ENCODE results near the gene CTNNBIP1.
"Not testable (repeated sequence)": the region's sequence is repeated elsewhere in the genome, so short reads cannot be mapped to it uniquely, and the experiment has no call there.

The CTNNBIP1 gene

DNA sequence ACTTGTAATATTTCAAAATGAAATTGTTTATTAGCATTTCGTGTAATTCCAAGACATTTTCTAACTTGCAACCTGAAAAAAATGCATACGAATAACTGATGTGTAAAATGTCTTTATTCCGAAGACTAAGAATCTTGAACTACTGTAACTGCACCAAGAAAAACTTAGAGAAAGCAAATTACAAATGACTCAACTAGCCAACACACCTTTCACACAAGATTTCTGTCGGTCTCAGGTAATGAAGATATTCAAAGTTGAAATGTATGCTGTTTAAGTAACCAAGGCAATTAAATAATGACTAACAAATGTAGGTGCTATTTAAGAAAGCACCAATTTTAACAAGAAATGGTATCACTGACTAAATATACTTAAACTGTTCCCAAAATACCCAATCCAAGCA lies 88.4 kb downstream of the CTNNBIP1 start:
- H3K4me2 ChIP-seq = peak overlapping the region; percentile 91

DNA sequence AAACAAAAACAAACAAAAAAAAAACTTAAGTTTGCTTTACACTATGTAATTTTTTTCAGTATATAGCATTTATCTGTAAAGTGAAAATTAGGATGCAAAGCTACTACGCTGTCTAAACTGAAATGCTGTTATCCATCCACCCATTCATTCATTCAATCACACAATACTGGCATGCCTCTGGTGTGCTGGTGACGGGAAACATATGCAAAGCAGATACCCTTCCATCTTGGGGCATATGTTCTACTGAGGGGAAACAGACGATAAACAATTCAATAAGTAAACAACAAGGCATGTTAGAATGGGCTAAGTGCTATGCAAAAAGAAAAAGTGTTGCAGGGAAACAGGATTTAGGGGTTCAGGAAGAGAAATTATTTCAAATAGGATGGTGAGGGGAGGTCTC lies 89.5 kb downstream of the CTNNBIP1 start:
- peaks cover 47% of the 10 kb centered on the region for H3K4me1 ChIP-seq

More for the DNA sequence above, 88.4 kb downstream of the CTNNBIP1 start:
- H3K4me1 ChIP-seq = peaks cover 43% of the 10 kb centered on the region
- H4K20me1 ChIP-seq = peaks cover 44% of the 10 kb centered on the region
- no peak for TF ChIP-seq Cebpa-rat (IDR thresholded peaks at IDR 0.05)
- peaks cover 18% of the 10 kb centered on the region for H3K9me3 ChIP-seq
- H3K36me3 ChIP-seq = peaks cover 22% of the 10 kb centered on the region
- peak overlapping the region; percentile 93 for H3K9ac ChIP-seq
- no peaks in the 10 kb centered on the region for H3K27me3 ChIP-seq
- no peak overlapping the region for H3K27ac ChIP-seq
- H3K4me3 ChIP-seq = peak overlapping the region; percentile 99

DNA sequence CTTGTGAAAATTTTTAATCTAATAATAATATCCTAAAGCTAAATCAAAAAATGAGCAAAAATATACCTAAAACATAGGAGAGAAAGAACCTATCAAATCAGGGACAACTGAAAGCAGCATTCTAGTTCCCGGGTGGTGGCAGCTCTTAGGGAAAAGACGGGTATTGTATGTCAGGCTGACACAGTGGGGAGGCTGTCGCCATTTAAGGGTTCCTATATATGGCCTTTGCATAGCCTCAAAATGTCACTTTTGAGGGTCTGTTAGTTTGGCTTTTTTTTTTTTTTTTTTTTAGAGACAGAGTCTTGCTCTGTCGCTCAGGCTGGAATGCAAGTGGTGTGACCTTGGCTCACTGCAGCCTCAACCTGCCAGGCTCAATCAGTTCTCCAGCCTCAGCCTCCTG lies 92.3 kb downstream of the CTNNBIP1 start:
- H3K4me1 ChIP-seq = peaks cover 42% of the 10 kb centered on the region
- H4K20me1 ChIP-seq = peaks cover 78% of the 10 kb centered on the region
- H3K36me3 ChIP-seq = peaks cover 28% of the 10 kb centered on the region
- no peak overlapping the region for H3K27ac ChIP-seq
- H3K9ac ChIP-seq = no peak overlapping the region
- no peaks in the 10 kb centered on the region for H3K27me3 ChIP-seq
- TF ChIP-seq Cebpa-rat (IDR thresholded peaks at IDR 0.05) = no peak
- no peak overlapping the region for H3K4me2 ChIP-seq
- peaks cover 20% of the 10 kb centered on the region for H3K9me3 ChIP-seq
- H3K4me3 ChIP-seq = no peak overlapping the region

More for the DNA sequence above, 89.5 kb downstream of the CTNNBIP1 start:
- Histone ChIP-seq H3K9me3 (peaks cover 20% of the 10 kb centered on the region), H3K4me2 (peak overlapping the region; percentile 91; the same call in 1 of the 2 replicates), H4K20me1 (peaks cover 54% of the 10 kb centered on the region), H3K36me3 (peaks cover 24% of the 10 kb centered on the region), H3K9ac (no peak overlapping the region), H3K4me3 (no peak overlapping the region), H3K27ac (no peak overlapping the region), H3K27me3 (no peaks in the 10 kb centered on the region)
- no peak for TF ChIP-seq Cebpa-rat (IDR thresholded peaks at IDR 0.05)

DNA sequence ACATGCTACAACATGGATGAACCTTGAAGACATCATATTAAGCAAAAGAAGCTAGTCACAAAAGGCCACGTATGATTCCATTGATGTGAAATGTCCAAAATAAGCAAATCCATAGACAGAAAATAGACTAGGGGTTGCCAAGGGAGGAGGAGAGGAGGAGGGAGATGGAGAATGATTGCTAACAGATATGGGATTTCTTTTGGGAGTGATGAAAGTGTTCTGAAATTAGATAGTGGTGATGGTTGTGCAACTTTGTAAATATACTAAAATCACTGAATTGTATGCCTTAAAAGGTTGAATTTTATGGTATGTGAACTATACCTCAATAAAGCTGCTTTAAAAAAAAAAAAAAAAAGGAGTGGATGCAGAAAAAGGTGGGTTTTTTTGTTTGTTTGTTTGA lies 93.9 kb downstream of the CTNNBIP1 start:
- H3K4me2 ChIP-seq = no peak overlapping the region
- TF ChIP-seq Cebpa-rat (IDR thresholded peaks at IDR 0.05) = no peak
- H3K4me3 ChIP-seq = no peak overlapping the region
- no peaks in the 10 kb centered on the region for H3K27me3 ChIP-seq
- H3K9me3 ChIP-seq = peaks cover 20% of the 10 kb centered on the region
- peaks cover 32% of the 10 kb centered on the region for H3K36me3 ChIP-seq
- H3K27ac ChIP-seq = no peak overlapping the region
- H3K9ac ChIP-seq = no peak overlapping the region
- H4K20me1 ChIP-seq = peaks cover 78% of the 10 kb centered on the region
- H3K4me1 ChIP-seq = peaks cover 40% of the 10 kb centered on the region

DNA sequence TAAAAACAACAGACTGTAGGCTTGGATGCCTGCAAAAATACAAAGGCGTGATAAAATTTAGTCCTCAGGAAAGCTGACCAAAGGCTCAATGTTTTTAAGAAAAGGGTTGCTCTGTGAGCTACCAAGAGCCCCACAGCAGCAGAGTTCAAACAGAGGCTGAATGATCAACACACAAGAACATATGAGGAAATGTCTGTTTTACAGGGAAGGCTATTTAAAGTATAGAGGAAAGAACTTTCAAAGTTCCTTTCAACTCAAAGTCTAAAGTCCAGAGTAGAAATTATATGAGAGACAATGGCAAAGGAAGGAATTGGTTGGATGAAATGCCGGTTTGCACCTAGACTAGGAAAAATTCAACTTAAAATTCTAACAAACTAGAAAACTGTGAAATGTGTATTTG lies 94.9 kb downstream of the CTNNBIP1 start:
- peak overlapping the region; percentile 11 for H3K4me2 ChIP-seq
- peaks cover 31% of the 10 kb centered on the region for H3K36me3 ChIP-seq
- 0 out of 2 replicates have a peak overlapping the region, but pooled peaks have one; percentile 25 for H3K9ac ChIP-seq
- peaks cover 20% of the 10 kb centered on the region for H3K9me3 ChIP-seq
- no peak for TF ChIP-seq Cebpa-rat (IDR thresholded peaks at IDR 0.05)
- no peaks in the 10 kb centered on the region for H3K27me3 ChIP-seq
- H4K20me1 ChIP-seq = peaks cover 78% of the 10 kb centered on the region
- H3K27ac ChIP-seq = no peak overlapping the region
- H3K4me1 ChIP-seq = peaks cover 29% of the 10 kb centered on the region
- no peak overlapping the region for H3K4me3 ChIP-seq

DNA sequence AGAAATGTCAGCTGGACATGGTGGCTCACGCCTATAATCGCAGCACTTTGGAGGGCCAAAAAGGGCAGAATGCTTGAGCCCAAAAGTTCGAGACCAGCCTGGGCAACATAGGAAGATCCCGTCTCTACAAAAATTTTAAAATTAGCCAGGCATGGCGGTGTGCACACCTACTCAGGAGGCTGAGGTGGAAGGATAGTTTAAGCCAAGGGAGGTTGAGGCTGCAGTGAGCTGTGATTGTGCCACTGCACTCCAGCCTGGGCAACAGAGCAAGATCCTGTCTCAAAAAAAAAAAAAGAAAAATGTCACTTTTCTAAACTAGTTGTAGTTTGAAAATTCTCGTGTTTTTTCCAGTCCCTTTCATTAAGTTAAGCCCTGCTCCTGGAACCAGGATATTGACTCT lies 95.5 kb downstream of the CTNNBIP1 start:
- Histone ChIP-seq H4K20me1 (peaks cover 75% of the 10 kb centered on the region), H3K27ac (no peak overlapping the region), H3K4me2 (peak overlapping the region; percentile 11; the same call in 1 of the 2 replicates), H3K36me3 (peaks cover 27% of the 10 kb centered on the region), H3K9me3 (peaks cover 20% of the 10 kb centered on the region), H3K27me3 (no peaks in the 10 kb centered on the region), H3K4me3 (no peak overlapping the region), H3K4me1 (peaks cover 26% of the 10 kb centered on the region), H3K9ac (0 out of 2 replicates have a peak overlapping the region, but pooled peaks have one; percentile 25)
- no peak for TF ChIP-seq Cebpa-rat (IDR thresholded peaks at IDR 0.05)

DNA sequence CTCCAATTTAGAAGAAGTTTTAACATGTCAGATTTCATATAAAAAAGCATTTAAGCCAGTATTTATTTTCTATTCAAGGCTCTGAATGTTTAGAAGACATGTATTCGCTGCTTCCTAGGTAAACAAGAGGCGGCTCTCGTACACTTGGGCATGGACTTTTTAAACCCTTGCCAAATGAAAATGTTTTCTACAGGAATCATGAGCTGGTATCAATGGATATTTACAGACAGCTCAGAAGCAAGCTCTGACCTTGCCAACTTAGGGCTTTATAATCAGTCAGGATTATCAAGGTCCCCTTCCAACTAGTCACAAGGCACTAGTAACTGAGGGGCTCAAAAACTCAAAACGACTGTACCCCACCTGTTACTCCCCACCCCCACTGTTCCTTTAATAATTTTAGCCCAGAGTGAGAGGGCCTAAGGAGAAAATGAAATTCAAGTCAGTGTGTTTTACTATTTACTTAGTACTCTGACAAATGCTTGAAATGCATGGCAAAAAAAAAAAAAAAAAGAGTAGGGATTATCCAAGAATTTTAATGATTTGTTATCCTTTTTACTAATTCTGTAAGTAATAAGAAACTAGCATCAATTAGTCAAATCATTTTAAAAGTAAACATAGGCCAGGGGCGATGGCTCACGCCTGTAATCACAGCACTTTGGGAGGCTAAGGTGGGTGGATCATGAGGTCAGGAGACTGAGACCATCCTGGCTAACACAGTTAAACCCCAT lies 98.7 kb downstream of the CTNNBIP1 start:
- TF ChIP-seq Cebpa-rat (IDR thresholded peaks at IDR 0.05) = no peak
- Histone ChIP-seq H3K36me3 (peaks cover 34% of the 10 kb centered on the region), H3K9me3 (no peaks in the 10 kb centered on the region), H3K4me1 (peaks cover 41% of the 10 kb centered on the region), H3K4me3 (no peak overlapping the region), H3K4me2 (no peak overlapping the region), H3K27ac (no peak overlapping the region), H3K9ac (no peak overlapping the region), H4K20me1 (peaks cover 97% of the 10 kb centered on the region), H3K27me3 (no peaks in the 10 kb centered on the region)

DNA sequence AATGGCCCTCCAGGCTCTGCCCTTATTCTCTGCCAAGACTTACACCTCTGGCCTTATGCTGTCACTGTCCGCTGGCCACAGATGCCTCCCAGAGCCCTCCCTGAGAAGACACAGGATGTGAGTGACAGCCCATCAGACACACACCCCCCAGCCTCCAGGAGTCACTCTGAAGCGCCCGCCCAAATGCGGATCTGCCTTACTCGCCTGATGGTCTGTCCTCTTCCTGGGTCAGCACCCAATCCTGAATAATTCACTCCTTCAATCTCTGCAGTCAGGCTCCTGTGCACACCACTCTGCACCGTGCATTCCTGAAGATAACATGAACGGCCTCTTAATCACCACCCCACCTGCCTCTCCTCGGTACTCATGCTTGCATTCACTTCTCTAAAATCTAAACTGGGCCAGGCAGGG lies 101.0 kb downstream of the CTNNBIP1 start:
- H3K4me1 ChIP-seq = peaks cover 47% of the 10 kb centered on the region
- H4K20me1 ChIP-seq = peaks cover 98% of the 10 kb centered on the region
- H3K36me3 ChIP-seq = peaks cover 34% of the 10 kb centered on the region
- H3K27ac ChIP-seq = no peak overlapping the region
- H3K27me3 ChIP-seq = no peaks in the 10 kb centered on the region
- no peak overlapping the region for H3K4me3 ChIP-seq
- 0 out of 2 replicates have a peak overlapping the region, but pooled peaks have one; percentile 1 for H3K4me2 ChIP-seq
- no peaks in the 10 kb centered on the region for H3K9me3 ChIP-seq
- TF ChIP-seq Cebpa-rat (IDR thresholded peaks at IDR 0.05) = no peak
- H3K9ac ChIP-seq = no peak overlapping the region

DNA sequence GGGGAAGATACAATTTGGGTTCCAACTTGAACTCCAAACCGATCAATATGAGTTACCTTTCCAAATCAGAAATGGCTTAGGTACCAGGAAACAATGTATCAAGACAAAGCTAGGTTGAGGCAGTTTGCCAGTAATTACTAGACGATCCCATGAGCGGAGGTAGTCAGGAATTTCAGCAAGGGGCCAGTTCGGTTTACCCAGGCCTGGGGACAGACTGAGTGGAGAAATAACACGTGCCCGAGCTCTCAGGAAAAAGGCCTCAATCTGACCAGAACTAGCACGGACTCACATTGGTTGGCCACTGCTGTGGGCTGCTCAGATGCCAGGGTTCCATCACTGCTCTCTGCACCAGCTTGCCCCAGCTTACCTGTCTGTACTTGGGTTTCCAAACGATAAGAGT lies 101.6 kb downstream of the CTNNBIP1 start:
- Histone ChIP-seq H3K4me3 (no peak overlapping the region), H3K27me3 (no peaks in the 10 kb centered on the region), H3K9me3 (no peaks in the 10 kb centered on the region), H3K9ac (no peak overlapping the region), H3K27ac (no peak overlapping the region), H4K20me1 (peaks cover 98% of the 10 kb centered on the region), H3K4me2 (no peak overlapping the region), H3K4me1 (peaks cover 47% of the 10 kb centered on the region), H3K36me3 (peaks cover 34% of the 10 kb centered on the region)
- no peak for TF ChIP-seq Cebpa-rat (IDR thresholded peaks at IDR 0.05)

DNA sequence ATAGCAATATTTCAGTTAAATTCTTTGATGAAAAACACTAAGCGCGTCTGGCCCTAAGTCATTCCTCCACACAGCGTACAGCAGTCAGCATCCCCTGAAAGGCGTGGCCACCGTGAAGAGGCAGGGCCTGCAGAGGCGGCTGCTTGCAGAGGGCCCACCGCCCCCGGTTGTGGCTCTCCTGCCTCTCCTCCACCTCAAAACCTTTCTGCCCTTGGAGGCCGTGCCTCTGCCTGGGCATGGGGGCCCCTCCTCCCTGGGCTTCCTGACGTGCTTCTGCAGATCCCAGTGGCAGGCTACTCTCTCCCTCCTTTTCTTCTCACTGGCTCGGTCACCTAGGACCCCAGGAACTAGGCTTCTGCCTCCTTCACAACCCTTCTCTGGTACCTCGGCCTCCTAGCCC lies 102.5 kb downstream of the CTNNBIP1 start:
- peaks cover 98% of the 10 kb centered on the region for H4K20me1 ChIP-seq
- TF ChIP-seq Cebpa-rat (IDR thresholded peaks at IDR 0.05) = no peak
- H3K27me3 ChIP-seq = no peaks in the 10 kb centered on the region
- H3K4me2 ChIP-seq = no peak overlapping the region
- no peak overlapping the region for H3K9ac ChIP-seq
- H3K9me3 ChIP-seq = no peaks in the 10 kb centered on the region
- peaks cover 30% of the 10 kb centered on the region for H3K36me3 ChIP-seq
- 0 out of 2 replicates have a peak overlapping the region, but pooled peaks have one; percentile 2 for H3K27ac ChIP-seq
- H3K4me3 ChIP-seq = no peak overlapping the region
- peaks cover 45% of the 10 kb centered on the region for H3K4me1 ChIP-seq

DNA sequence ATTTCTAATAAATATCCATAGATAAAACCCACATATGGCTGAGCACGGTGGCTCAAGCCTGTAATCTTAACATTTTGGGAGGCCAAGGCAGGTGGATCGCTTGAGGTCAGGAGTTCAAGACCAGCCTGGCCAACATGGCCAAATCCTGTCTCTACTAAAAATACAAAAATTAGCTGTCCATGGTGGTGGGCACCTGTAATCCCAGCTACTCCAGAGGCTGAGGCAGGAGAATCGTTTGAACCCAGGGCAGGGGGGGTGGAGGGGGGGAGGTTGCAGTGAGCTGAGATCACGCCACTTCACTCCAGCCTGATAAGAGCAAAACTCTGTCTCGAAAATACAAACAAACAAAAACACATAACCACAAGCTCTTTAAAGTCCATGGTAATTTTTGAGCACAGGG lies 104.1 kb downstream of the CTNNBIP1 start:
- peaks cover 36% of the 10 kb centered on the region for H3K4me1 ChIP-seq
- H3K4me2 ChIP-seq = 0 out of 2 replicates have a peak overlapping the region, but pooled peaks have one; percentile 9
- H4K20me1 ChIP-seq = peaks cover 98% of the 10 kb centered on the region

More for the DNA sequence above, 104.1 kb downstream of the CTNNBIP1 start:
- H3K9me3 ChIP-seq, H3K27ac ChIP-seq, H3K9ac ChIP-seq, H3K27me3 ChIP-seq, H3K4me3 ChIP-seq: not testable (repeated sequence)
- peaks cover 30% of the 10 kb centered on the region for H3K36me3 ChIP-seq

Data from BLaER1 (cell line).